HG03469 (cell line): Measurements from ENCODE around the gene PCDHB9.
"Not testable (repeated sequence)": the region's sequence is repeated elsewhere in the genome, so short reads cannot be mapped to it uniquely, and the experiment has no call there.

ENCODE experiments used
- ATAC-seq: cut with Tn5 transposase; IDR thresholded peaks from one replicate; pipeline ENCODE4 v1.9.1; 2021; ENCODE audit warnings: mild to moderate bottlenecking, moderate library complexity, moderate number of reproducible peaks; ENCODE audit not compliant: unreplicated experiment

Gene PCDHB9

DNA sequence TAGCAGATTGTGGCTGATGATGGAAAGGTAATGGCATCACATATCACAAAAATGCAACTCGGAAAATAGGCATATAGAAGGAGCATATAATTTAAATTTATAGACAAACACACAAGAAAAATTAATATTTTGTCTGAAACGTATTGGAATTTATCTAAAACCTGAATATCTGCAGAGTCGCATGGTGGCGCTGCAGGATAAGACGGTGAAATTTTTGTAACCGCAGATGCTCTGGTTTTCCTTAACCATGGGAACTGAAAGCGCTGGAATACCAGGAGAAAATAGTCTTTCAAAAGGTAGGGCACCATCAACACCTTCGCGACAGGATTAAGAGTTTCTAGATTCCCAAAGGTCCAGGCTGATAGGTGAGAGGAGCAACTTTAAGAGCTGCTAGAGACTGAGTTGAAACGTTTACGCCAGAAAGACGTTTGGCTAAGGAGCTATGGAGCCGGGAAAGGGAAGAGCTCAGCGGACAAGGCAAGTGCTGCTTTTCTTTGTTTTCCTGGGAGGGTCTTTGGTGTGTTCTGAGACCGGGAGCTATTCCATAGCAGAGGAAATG lies 47.2 kb downstream of the PCDHB9 start:
- ATAC-seq, result no peak

DNA sequence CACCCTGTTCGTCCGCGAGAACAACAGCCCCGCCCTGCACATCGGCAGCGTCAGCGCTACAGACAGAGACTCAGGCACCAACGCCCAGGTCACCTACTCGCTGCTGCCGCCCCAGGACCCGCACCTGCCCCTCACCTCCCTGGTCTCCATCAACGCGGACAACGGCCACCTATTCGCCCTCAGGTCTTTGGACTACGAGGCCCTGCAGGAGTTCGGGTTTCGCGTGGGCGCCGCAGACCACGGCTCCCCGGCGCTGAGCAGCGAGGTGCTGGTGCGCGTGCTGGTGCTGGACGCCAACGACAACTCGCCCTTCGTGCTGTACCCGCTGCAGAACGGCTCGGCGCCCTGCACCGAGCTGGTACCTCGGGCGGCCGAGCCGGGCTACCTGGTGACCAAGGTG lies 49.0 kb downstream of the PCDHB9 start:
- ATAC-seq, result not testable (repeated sequence)

DNA sequence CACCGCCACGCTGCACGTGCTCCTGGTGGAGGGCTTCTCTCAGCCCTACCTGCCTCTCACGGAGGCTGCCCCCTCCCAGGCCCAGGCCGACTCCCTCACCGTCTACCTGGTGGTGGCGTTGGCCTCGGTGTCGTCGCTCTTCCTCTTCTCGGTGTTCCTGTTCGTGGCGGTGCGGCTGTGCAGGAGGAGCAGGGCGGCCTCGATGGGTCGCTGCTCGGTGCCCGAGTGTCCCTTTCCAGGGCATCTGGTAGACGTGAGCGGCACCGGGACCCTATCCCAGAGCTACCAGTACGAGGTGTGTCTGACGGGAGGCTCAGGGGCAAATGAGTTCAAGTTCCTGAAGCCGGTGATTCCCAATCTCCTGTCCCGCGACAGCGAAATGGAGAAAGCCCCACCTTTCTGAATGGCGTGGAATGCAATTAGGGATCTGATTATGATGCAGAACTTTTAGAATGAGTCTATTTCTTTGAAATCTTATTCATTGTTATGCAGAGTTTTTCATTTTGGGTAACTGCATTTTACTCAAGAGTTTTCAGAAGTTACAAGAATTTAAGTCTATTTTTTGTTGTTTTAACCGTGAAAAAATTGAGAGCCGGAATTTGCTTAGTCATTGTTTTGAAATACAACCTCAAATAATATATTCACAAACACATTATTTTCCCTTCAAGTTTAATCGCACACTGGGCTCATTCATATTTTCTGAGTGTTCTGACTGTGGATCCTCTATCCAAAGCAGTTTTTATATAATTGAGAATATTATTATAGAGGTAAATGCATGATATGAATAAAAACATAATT lies 49.8 kb downstream of the PCDHB9 start:
- no peak for ATAC-seq
